Measurements from ENCODE around the gene NDUFA11. TPM values are rescaled to one million over a fixed set of nuclear protein-coding genes. Genes with fewer than 3 reads are reported as not detected.

NDUFA11 gene
- total and polyA plus RNA-seq, 2 of the 13 experiments (the other 11 are each of a cell fraction or from before 2014, with no cell fraction given) = 286 to 378 TPM

- TF ChIP-seq NFRKB (IDR thresholded peaks at IDR 0.05) (no peak), ZNF383 (CRISPR knock-in tag; IDR thresholded peaks at IDR 0.05; ENCODE audit: borderline replicate concordance) (no peak), ZBTB7A (CRISPR knock-in tag; IDR thresholded peaks at IDR 0.05) (peak; percentile 94; the same call in 1 of the 2 replicates), ZNF33A (CRISPR knock-in tag; IDR thresholded peaks at IDR 0.05; ENCODE audit: borderline replicate concordance) (no peak), PBX2 (CRISPR knock-in tag; IDR thresholded peaks at IDR 0.05) (no peak), CBFB (CRISPR knock-in tag; IDR thresholded peaks at IDR 0.05) (peak; percentile 59; the same call in 1 of the 2 replicates), KLF9 (CRISPR knock-in tag; IDR thresholded peaks at IDR 0.05; ENCODE audit: low read depth) (no peak), ZNF367 (CRISPR knock-in tag; IDR thresholded peaks at IDR 0.05; ENCODE audit: borderline replicate concordance) (no peak), ZNF770 (CRISPR knock-in tag; IDR thresholded peaks at IDR 0.05) (no peak; the same call in 1 of the 2 replicates), HINFP (CRISPR knock-in tag; IDR thresholded peaks at IDR 0.05; ENCODE audit: low read depth) (no peak), ZBTB46 (CRISPR knock-in tag; IDR thresholded peaks at IDR 0.05; ENCODE audit: borderline replicate concordance) (no peak), TBP (CRISPR knock-in tag; IDR thresholded peaks at IDR 0.05) (no peak), HNF1B (CRISPR knock-in tag; IDR thresholded peaks at IDR 0.05) (peak; percentile 5; the same call in 1 of the 2 replicates), PATZ1 (CRISPR knock-in tag; IDR thresholded peaks at IDR 0.05) (peak; percentile 91), ZNF280B (CRISPR knock-in tag; IDR thresholded peaks at IDR 0.05; ENCODE audit: borderline replicate concordance) (peak; percentile 71; the same call in 1 of the 2 replicates), ZSCAN22 (CRISPR knock-in tag; IDR thresholded peaks at IDR 0.05) (no peak)
These were observed 11.4 kb downstream of the NDUFA11 start (continued) for GRCh38 chr19:5891938-5892771.
